ENCODE measurements around the gene UFD1.
A peak's percentile ranks its signal among the peaks of the same experiment; 100 is the strongest.

UFD1 gene, protein sequence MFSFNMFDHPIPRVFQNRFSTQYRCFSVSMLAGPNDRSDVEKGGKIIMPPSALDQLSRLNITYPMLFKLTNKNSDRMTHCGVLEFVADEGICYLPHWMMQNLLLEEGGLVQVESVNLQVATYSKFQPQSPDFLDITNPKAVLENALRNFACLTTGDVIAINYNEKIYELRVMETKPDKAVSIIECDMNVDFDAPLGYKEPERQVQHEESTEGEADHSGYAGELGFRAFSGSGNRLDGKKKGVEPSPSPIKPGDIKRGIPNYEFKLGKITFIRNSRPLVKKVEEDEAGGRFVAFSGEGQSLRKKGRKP

DNA sequence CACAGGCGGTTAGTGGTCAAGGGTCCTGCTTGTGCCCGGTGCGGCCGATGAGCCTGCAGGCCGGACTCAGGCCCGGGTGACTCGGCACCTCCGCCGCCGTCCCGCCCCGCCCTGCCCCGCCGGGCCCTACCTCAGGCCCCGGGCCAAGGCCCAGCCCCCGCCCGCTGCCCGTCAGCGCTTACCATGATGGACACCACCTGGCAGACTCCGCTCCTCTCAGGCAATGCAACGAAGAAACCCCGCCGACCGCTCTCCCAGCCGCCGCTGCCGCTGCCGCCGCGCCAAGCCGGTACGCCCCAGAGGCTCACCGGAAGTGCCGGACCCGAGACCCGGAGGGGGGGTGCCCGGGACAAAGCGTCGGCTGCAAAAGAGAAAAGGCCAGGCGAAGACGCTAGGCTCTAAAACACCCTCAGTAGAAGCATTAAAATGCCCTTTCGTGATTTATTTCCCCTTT, at the start of gene UFD1:
Gene UFD1, minus strand, starts transcription at position 293 of the 454 bp plus-strand sequence. Its CDS starts 108 bp downstream, at position 185.
- no peak for DNase-seq (ENCODE audit: low spot score)

DNA sequence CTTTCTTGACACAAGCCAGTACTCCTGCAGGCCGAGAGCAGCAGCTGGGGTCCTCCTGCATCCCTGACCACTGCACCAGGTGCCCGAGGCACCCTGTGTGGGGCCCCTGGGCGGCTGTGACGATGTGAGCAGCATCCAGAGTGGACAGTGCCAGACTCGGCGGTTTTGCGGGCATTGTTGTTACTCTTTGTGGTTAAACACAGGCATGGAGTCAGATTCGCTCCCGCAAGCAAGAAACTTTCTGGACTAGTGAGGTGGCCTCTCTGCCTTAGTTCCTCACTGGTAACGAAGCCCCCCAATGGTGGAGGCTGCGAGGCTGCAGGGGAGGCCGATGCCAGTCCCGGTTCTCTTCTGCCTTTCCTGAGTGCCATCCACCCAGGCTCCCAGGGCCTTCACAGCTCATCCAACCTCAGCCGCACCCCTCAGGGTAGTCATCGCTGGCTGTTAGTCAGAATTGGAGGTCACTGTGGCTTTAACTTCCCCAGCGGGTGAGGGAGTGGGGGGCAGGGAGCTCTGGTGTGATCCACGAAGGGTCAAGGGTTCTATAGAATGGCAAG, 48.9 kb upstream of the UFD1 start:
- no peak for DNase-seq (ENCODE audit: low spot score)

DNA sequence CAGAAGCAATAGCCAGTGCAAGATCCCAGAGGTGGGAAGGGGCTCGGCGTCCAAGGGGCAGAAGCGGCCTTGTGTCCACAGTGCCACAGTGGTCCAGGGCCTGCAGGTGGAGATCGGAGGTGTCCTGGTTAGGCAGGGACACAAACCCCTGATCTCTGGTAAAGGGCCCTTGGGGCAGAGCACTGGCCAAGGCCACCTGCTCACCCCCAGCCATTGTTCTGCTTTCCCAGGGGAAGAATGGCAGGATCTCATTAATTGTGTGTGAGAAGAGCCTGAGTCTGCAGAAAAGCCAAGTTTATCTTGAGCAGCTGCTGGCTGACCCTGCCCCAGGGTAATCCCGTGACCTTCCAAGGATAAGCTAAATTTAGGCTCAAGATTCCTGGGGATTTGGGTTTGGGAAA, 48.3 kb upstream of the UFD1 start:
- no peak for DNase-seq (ENCODE audit: low spot score)

DNA sequence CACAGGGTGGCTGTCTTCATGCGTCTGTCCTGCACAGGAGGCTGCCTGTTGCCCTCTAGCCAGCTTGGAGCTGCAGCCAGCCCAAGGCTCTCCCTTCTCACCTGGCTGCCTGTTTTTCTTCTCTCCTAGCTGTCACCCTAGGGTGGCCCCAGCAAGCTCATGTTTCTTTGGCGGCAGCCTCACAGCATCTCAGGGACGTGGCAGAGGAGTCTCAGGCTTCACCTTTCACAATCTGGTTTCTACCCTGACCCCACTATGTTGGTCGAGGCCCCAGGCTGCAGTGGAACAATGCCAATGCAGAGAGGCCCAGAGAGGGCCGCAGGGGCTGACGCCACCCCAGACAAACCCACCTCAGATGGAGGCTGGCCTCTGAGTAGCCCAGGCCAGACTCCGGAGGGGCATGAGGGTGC, 47.7 kb upstream of the UFD1 start:
- DNase-seq (ENCODE audit: low spot score): no peak

DNA sequence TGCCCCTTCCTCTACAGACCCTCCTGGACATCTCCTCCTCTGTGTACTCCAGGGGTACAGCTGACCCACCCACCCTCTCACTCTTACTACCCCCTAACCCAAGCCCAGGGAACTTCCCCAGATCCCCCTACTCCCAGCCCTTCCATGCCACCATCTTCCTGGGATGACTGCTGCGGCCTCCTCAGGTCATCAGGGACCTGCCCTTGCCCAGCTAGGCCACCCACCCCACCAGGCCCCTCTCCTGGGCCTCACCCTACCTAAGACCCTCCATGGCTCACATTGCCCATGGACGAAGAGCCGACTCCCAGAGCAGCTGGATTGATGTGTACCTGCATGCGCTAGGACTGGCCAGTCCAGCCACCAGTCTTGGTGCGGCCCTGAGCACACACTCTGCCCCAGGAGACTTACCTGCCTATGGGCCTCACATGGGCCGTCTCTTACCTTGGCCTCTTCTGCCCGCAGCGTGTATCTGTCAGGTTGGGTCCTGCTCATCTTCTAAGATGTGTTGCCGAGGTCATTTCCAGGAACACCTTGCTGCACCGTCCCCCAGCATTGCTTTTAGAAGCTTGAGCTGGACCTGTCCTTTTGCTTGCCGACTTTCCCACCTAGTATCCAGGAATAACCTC, 47.2 kb upstream of the UFD1 start:
- DNase-seq (ENCODE audit: low spot score): no peak

DNA sequence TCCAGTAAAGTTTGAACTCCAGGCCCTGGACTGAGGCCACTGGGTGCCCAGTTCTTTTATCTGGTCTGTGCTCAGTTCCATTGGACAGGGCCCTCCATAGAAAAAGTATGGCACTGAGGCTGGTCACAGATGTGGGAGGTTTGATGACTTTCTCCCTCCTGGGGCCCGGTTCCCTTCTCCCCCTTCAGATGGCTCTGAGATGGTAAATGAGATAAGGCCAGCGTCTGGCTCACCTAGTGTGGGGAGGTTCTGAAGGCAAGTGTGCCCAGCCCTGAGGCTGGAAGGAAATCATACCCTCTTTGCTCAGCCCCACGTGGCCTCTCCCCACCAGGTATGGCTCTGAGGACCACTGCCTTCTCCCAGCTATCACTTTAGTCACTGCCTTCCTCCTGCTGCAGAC, 46.7 kb upstream of the UFD1 start:
- no peak for DNase-seq (ENCODE audit: low spot score)

DNA sequence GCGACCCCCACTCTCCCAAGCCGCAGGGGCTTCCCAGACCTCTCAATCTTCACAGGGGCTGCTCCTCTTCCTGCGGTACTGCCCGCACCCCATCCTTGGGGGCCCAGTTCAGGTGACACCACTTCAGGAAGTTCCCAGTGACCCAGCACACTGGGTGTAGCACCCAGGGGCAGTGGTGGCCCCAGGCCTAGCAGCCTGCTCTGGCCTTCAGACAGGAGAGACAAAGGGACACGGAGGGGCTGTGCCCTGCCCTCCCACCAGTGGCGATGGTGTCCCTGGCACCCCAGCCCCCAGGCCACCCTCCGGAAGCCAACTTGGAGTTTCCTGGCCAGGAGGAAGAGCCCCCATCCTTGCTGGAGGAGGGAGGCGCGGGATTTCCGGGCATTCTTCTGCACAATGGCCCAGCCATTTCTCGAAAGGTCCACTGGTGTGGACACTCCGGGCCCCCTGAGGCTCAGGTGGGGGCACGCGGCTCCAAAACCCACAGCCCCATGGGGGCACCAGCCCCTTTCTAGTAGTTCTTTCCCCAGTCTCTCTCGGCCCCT, 46.2 kb upstream of the UFD1 start:
- no peak for DNase-seq (ENCODE audit: low spot score)

DNA sequence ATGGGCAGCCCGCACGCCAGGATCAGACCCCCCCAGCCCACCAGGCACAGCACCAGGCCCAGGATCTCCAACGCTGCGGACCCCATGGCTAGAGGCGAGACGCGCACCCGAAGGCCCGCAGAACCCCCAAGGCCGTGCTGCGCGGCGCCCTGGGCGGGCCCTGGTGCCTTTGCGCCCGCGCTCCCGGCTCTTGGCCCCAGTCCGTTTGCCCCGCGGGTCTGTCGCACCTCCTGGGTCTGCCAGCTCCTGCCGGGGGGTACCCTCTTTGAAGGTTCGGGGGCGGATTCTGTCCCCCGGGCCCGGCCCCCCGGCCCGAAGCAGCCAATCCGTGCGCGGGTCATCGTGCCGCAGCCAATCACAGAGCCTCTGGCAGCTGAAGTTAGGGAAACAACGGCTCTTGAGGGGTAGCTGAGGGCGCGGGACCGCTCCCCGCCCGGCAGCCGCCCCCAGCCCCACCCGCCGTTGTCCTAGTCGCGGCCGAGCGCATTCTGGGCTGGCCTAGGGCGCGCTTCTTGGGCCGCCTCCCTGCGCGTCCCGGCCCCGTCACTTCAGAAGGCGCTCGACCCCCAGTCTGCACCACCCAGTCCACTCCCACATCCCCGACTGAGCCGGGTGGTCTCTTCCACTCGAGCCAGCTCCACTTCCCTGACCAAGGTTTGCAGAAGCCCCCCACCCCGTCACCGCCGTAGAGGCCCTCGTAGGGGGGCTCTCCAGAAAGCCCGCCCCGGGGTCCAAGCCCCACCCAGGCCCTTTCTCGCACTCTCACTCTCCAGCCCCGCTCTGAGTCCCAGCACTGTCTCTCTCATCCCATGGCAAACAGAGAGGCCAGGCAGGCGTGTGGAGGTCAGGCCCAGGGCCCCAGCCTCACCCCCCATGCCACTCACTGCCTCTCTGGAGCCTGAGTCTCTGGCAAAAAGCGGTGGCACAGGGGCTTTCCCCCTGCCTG, 45.5 kb upstream of the UFD1 start, which contains the start of gene CLDN5:
Gene CLDN5, minus strand, starts transcription at position 241 of the 946 bp plus-strand sequence. Its CDS starts 155 bp downstream, at position 86.
- DNase-seq (ENCODE audit: low spot score): no peak

DNA sequence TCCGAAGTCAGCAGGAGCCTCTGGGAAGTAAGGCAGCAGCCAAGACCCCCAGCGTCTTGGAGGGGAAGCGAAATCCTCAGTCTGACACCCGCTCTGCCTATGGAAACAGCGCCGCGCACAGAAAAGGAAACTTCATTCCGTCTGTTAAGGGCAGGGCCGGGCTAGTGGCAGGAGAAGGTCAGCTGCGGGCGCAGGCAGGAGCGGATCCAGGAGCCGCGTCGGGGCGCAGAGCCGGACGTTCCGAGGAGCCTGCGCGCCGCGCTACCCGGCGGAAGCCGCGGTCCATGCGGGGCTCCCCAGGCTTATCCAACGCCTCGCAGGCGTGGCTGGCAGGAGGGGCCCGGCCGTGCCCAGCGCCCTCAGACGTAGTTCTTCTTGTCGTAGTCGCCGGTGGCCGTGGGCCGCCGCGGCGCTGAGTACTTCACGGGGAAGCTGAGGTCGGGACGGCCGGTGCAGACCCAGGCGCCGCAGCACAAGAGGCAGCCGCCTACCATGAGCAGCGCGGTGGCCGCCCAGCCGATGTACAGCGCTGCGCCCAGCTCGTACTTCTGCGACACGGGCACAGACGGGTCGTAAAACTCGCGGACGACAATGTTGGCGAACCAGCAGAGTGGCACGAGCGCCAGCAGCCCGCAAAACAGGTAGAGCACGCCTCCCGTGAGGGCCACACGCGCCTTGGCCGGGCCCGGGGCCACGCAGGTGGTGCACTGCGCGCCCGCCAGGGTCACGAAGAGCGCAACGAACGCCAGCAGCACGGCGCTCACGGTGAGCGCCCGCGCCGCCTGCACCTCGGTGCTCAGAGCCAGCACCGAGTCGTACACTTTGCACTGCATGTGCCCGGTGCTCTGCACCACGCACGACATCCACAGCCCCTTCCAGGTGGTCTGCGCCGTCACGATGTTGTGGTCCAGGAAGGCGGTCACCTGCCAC, 44.5 kb upstream of the UFD1 start:
- DNase-seq (ENCODE audit: low spot score): no peak

DNA sequence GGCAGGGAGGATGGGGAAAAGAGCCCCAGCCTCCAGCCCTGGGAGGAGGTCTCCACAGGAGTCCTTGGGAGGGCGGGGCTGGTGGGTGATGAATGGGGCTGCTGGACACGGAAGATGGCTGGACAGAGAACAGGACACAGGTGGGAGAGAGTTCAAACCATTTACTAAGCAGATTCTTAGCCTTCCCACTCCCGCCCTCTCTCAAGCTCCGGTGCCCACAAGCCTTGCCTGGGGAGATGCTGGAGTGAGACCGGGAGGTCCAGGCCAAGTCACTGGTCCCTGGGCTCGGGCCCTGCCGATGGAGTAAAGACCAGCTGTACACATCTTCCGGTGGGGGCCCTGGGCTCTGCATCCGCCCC, 43.9 kb upstream of the UFD1 start:
- DNase-seq (ENCODE audit: low spot score): no peak

DNA sequence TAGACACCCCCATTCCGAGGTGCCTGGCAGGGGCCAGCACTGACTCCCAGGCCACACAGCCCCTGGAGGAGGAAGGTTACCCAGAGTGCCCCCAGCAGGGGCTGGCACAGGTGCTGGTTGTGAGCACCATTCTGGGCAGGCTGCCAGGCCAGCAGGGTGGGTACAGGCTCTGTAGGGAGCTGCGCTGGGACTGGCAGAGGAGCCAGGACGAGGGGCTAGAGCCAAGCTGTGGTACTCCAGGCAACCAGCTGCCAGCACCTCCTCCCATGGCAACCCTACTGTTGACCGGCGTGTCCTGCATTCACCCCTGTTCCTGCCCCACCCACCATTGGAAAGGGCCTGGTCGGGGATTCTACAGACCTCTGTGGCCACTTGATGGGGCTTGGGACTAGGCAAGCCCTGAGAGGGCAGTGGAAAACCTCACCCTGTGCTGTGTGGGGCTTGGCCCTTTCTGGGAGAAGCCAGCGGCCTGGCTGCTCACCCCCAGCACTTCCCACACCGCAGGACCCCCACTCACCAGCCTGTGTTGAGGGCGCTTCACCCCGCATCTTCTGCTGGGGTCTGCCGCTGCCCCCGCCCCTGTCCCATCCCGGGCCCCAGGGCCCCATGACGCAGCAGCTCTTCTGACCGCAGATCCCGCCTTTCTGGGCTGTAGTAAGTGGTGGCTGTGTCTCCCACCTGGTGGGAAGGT, 43.3 kb upstream of the UFD1 start:
- DNase-seq (ENCODE audit: low spot score): peak; percentile 39

DNA sequence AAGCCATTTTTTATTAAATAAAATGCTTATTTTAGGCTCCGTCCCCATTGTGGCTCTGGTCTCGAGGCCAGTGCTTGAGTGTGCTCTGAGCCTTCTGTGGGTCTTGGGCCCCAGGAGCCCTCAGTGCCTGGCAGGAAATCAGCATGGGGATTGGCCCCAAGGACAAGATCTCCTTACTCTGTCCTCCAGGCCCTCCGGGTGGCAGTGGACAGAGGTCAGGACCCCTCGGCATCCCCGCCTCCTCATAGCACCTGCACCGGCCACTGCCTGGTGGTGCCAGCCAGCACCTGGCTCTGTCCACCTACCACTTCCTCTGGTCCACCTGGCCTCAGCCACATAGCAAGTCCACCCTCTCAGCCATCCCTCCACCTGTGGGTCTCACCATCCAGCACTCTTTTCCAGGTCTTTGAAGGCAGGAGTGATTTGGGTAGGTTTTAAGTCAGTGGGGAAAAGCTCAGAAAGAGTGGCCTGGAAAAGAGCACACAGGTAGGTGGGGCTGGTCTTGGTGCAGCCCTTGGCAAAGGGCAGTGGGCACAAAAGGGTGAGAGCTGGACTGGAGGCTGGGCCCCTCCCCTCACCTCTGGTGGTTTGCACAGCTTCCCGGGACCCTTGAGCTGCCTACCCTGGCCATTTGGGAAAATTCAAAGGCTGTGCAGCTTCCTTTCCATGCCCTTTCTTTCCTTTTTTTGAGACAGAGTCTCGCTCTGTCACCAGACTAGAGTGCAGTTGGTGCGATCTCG, 41.7 kb upstream of the UFD1 start:
- DNase-seq (ENCODE audit: low spot score): no peak

DNA sequence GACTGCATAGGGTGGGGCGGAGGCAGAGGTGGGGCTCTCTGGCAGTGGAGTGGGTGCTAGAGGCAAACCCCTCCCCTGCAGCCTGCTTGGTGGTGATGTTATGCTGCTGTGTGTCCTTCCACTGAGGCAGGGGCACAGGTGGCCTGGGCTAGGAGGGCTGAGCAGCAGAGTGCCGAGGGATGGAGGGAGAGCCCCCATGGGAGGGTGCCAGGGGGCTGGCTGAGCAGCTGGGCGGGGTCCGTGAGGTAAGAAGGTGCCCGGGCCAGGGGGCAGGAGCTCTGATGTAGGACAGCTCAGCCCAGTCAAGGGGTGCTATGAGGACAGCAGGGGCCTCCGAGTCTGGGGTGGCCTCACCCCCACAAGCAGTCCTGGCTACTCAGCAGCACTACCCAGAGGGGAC, 41.0 kb upstream of the UFD1 start:
- DNase-seq (ENCODE audit: low spot score): no peak

DNA sequence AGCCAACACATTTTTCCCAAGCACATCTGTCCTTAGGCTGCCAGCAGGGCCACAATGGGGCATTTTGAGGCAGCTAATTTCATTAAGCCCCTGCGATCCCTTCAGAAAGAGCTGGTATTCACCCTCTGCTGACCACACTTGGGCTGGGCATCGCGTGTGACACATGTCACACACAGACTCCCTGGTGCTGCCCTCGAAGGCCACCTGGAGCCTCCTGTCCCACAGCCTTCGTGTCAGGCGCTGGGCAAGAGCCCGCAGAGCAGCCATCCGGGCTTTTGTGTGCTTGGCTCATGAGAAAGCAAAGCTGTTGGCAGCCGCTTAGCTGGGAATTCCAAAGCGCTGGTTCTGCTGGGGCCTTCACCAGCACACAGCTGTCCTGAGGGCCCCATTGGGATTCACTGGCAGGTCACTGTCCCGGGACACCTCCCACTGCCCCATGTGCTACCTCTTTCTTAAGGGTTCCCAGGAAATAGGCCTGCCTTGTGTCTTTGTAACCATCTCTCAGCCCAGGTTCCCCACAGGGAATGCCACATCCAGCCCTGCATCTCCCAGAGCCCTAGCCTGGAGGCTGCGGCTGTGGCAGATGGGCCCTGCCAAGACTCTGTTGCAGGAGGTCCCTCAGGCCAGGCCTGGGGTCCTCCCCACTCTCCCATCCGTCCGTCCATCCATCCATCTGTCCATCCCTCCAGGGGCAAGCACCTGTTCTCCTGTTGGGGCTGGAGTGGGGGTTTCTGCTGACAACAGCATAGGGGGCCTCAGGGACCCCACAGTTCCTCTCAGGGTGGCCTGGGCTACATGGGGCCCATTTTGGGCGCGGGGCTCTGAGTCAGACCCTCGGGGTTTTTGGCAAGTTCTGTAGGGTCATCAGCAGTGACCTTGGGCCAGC, 40.3 kb upstream of the UFD1 start:
- no peak for DNase-seq (ENCODE audit: low spot score)

DNA sequence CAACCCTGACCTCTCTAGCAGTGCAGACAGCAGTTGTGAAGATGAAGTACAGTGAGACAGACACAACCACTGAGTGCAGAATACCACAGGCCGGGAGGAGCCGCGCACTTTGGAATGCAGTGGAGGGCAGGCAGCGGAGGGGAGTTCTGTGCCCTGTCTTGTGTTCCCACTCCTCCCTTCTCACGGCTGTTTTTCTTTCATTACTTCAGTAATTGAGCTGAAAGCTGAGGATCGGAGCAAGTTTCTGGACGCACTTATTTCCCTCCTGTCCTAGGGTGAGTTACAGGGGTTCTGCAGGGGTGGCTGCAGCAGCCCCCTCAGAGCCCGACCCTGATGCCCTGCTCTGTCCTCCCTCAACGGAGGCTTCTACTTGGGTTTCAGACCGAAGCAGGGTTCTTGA, 39.6 kb upstream of the UFD1 start:
- DNase-seq (ENCODE audit: low spot score): no peak

DNA sequence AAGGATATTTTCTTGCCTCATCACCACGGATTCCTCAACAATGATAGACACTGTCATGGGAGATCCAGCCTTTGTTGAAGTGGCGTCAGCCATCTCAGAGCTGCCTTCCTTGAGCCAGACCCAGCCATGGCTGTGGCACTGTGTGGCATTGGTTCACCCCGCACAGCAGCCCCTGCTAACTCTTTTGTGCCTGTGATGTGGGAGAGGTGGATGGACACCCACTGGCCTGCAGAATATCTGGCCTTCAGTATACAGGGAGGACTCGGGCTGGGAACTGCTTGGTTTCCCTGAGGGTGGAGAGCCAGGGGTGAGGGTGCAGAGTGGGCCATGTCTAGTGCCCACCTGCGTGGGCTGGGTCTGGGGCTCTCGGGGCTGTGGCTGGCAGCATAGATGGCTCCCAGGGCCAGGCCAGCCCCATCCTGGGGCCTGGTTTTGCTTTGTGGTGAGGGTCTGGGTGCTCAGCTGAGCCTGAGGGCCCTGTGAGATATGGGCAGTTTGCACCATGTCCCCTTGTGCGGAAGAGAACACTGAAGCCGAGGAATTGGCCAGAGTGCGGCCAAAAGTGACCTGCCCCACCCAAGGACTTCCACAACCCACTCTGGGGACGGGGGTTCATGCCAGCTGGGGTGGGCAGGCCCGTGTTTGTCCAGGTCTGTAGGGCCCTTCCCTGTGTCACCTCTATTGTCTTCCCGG, 39.1 kb upstream of the UFD1 start:
- no peak for DNase-seq (ENCODE audit: low spot score)

DNA sequence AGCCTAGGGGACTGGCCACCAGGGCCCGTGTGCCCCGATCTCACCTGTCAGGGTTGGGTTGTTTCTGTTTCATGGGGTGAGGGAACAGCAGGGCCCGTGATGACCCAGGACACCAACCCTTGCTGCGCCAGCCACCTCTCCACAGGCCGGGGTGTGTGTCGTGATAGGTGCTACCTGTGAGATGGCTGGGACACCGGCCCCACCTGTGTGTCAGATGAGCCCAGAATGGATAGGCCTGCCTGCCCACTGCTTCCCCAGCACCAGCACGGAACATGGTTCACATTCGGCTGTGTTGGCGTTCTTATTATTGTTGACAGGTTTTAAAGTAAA, 38.1 kb upstream of the UFD1 start:
- no peak for DNase-seq (ENCODE audit: low spot score)
